K562 (cell line): ENCODE measurements around the gene CEACAM8. TPM values are rescaled to one million over a fixed set of nuclear protein-coding genes. Genes with fewer than 3 reads are reported as not detected.
"Not testable (repeated sequence)": the region's sequence is repeated elsewhere in the genome, so short reads cannot be mapped to it uniquely, and the experiment has no call there.

Experiments
- ATAC-seq: fragments of 200-7000 bp; cut with Tn5 transposase; 3 replicates; pipeline ENCODE4 v1.9.1; 2020; ENCODE audit warnings: moderate library complexity
- BruUV-seq: library from RNA; stranded (reverse); fragments of 400-500 nt; replicated peaks from 2 replicates; lab custom pipeline; 2021; lab: Mats Ljungman, UMichigan
- CTCF ChIA-PET: fragments of 300-600 bp; formaldehyde crosslinking; extraction: SDS; loops from one replicate; lab custom pipeline; 2021; ENCODE audit warnings: low intra/inter-chr PET ratio; lab: Yijun Ruan, JAX
- POLR2A ChIA-PET: fragments of 300-600, 350-650 bp; sonication (Branson Sonifier 250); formaldehyde crosslinking; extraction: SDS; loops from one replicate; lab custom pipeline; 2021; ENCODE audit warnings: antibody characterized with exemption, inconsistent platforms; lab: Yijun Ruan, JAX
- DNase-seq, 4 experiments: peaks; one replicate each; pipeline versions ENCODE4 v3.0.0 to v3.0.0-alpha.2; 2011 to 2018; ENCODE audit warnings: low spot score in 3 of 4, mixed read lengths in 3 of 4; ENCODE audit errors: extremely low read depth in 1 of 4
- FAIRE-seq: peaks from 2 replicates; lab custom pipeline; 2011; peaks lifted over from hg19 to GRCh38; lab: Jason Lieb, UNC
- H2AFZ ChIP-seq: 2 replicates; pipeline ENCODE4 v1.6.0; 2011; ENCODE audit warnings: low read depth, low read length, control low read depth, inconsistent platforms
- H3K27ac ChIP-seq: fragments of 200-600 bp; 3 replicates; pipeline ENCODE4 v1.8.0; 2011; ENCODE audit warnings: low read depth, mild to moderate bottlenecking, control low read depth, inconsistent platforms, low read length, moderate library complexity, mixed read lengths; ENCODE audit errors: extremely low read depth
- H3K27me3 ChIP-seq, 2 experiments: fragments of 300-600 bp in 1 of 2; 2 replicates in 1 of 2; 3 replicates in 1 of 2; pipeline versions ENCODE4 v1.6.0 to v1.8.0; 2011; ENCODE audit warnings: inconsistent platforms in 2 of 2, low read length in 2 of 2, mild to moderate bottlenecking in 1 of 2, mixed read lengths in 1 of 2, moderate library complexity in 1 of 2; ENCODE audit not compliant: control insufficient read depth in 2 of 2, insufficient read depth in 2 of 2
- H3K36me3 ChIP-seq: fragments of 300-600 bp; 3 replicates; pipeline ENCODE4 v1.8.0; 2011; ENCODE audit warnings: mild to moderate bottlenecking, low read length, inconsistent platforms; ENCODE audit not compliant: control insufficient read depth, insufficient read depth
- H3K4me1 ChIP-seq, 2 experiments: fragments of 200-600 bp in 1 of 2; replicated peaks in 1 of 2; 2 replicates in 1 of 2; 3 replicates in 1 of 2; pipeline versions ENCODE4 v1.5.1 to v1.8.0; 2011; ENCODE audit warnings: inconsistent platforms in 2 of 2, low read length in 2 of 2, mild to moderate bottlenecking in 1 of 2, mixed read lengths in 1 of 2, moderate library complexity in 1 of 2; ENCODE audit not compliant: control insufficient read depth in 2 of 2, insufficient read depth in 2 of 2
- H3K4me2 ChIP-seq: 2 replicates; pipeline ENCODE4 v1.6.1; 2011; ENCODE audit warnings: low read length, control low read depth, inconsistent platforms, mixed read lengths; ENCODE audit not compliant: insufficient read depth
- H3K4me3 ChIP-seq: fragments of 200-600 bp; sonication (generic), shearing (Covaris generic); 2 replicates; pipeline ENCODE4 v1.5.1; 2016; ENCODE audit warnings: control low read depth, inconsistent platforms
- H3K79me2 ChIP-seq: fragments of 200-600 bp; 3 replicates; pipeline ENCODE4 v1.8.0; 2011; ENCODE audit warnings: low read length, inconsistent platforms; ENCODE audit not compliant: control insufficient read depth, insufficient read depth
- H3K9ac ChIP-seq, 2 experiments: 2 replicates each; pipeline versions ENCODE4 v1.6.0 to v1.6.1; 2011; ENCODE audit warnings: low read depth in 2 of 2, low read length in 2 of 2, control low read depth in 1 of 2, inconsistent platforms in 1 of 2, mild to moderate bottlenecking in 1 of 2, mixed read lengths in 1 of 2; ENCODE audit not compliant: insufficient read depth in 1 of 2
- H3K9me1 ChIP-seq: one replicate; pipeline ENCODE4 v1.6.0; 2011; ENCODE audit warnings: inconsistent platforms, mild to moderate bottlenecking, low read length, moderate library complexity; ENCODE audit not compliant: control insufficient read depth, insufficient read depth
- H3K9me3 ChIP-seq: replicated peaks from 2 replicates; pipeline ENCODE4 v1.5.1; 2011; ENCODE audit warnings: low read depth, low read length, inconsistent platforms; ENCODE audit not compliant: control insufficient read depth, insufficient read depth
- H4K20me1 ChIP-seq: replicated peaks from 2 replicates; pipeline ENCODE4 v1.6.1; 2011; ENCODE audit warnings: low read length, inconsistent platforms, mixed read lengths; ENCODE audit not compliant: control insufficient read depth, insufficient read depth
- BHLHE40 ChIP-seq: IDR thresholded peaks from 2 replicates; pipeline ENCODE4 v1.6.1; 2011; ENCODE audit warnings: low read length, improper control_type of control experiment
- MAFG ChIP-seq: fragments of 450-650 bp; conservative IDR thresholded peaks from 2 replicates; pipeline ENCODE4 v1.6.1; 2016; ENCODE audit warnings: missing genetic modification characterization, missing compliant biosample characterization
- SOX6 ChIP-seq: fragments of 450-650 bp; IDR thresholded peaks from 2 replicates; pipeline ENCODE4 v1.6.1; 2014; ENCODE audit warnings: mild to moderate bottlenecking
- WGBS: fragments of 100-300 bp; shearing (Covaris generic); methylation state at CpG from one replicate; pipeline ENCODE4 v1.1.6; 2016; ENCODE audit warnings: low coverage, mixed read lengths; ENCODE audit not compliant: insufficient coverage; ENCODE audit errors: missing lambda C conversion rate; 5-methylcytosine and 5-hydroxymethylcytosine counted together
- in situ Hi-C: fragments of 300-500 bp; cut with MboI; formaldehyde crosslinking; loops from 4 replicates; pipeline ENCODE4 v1.15.0; 2018; ENCODE audit warnings: inconsistent platforms, mixed read lengths
- intact Hi-C: fragments of 100-400 bp; cut with micrococcal nuclease; formaldehyde crosslinking; loops from 2 replicates; pipeline ENCODE4 v1.14.2; 2022
- polyA plus RNA-seq, 8 experiments: library from polyadenylated mRNA; depleted of rRNA in 4 of 8; stranded (reverse) in 5 of 8; unstranded in 3 of 8; fragments of >200 nt; fragmentation: Nextera tagmentation in 2 of 8; fragmentation: Illumina TruSeq in 1 of 8; extraction: Ambion mirVana in 2 of 8; extraction: Trizol in 1 of 8; gene quantifications; 2 replicates each; pipeline versions ENCODE4 v1.2.1 to v1.2.3, GENCODE V29; 2011 to 2014; ENCODE audit warnings: inconsistent platforms in 1 of 8, missing spikeins in 1 of 8
- total RNA-seq, 7 experiments: library from RNA; depleted of rRNA in 6 of 7; stranded (reverse); fragments of >200 nt in 6 of 7; fragmentation: Illumina TruSeq in 2 of 7; extraction: Trizol in 2 of 7; gene quantifications; 2 replicates each; pipeline versions ENCODE4 v1.2.1 to v1.2.3, GENCODE V29; 2011 to 2021; ENCODE audit warnings: low replicate concordance in 1 of 7

The CEACAM8 gene
- total and polyA plus RNA-seq, 9 of the 15 experiments (the other 6 are each of a cell fraction or from before 2014, with no cell fraction given): not detected

DNA sequence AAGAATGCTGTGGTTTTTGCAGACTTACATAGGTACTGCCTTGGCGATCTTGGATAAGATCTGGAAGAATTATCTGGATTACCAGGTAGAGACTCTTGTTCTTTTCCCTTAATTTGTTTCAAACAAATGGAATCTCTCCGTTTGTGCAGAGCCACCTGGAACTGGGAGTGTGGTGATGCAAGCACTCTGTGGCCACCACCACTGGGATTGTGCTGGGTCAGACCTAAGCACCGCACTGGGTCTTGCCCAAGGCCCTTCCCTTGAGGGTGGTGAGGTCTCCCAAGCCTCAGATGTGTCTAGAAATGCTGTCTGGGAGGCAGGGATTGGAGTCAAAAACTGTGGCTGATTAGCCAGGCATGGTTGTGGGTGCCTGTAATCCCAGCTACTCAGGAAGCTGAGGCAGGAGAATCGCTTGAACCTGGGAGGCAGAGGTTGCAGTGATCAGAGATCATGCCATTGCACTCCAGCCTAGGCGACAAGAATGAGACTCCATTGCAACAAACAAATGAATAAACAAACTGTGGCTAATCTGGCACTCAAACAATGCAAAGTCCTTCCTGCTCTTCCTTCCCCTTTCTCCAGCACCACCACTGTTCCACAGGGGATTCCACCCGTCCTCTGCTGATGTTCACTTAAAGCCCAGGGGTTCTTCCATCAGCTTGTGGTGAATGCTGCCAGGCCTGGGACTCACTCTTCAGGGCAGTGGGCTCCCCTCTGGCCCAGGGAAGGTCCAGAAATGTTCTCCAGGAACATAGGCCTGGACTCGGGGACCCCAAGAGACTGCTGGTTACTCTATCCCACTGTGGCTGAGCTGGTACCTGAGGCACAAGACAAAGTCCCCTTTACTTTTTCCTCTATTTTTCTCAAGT lies 55.6 kb downstream of the CEACAM8 start (continued):
- TF ChIP-seq MAFG: no peak
- TF ChIP-seq BHLHE40: no peak
- TF ChIP-seq SOX6: no peak

DNA sequence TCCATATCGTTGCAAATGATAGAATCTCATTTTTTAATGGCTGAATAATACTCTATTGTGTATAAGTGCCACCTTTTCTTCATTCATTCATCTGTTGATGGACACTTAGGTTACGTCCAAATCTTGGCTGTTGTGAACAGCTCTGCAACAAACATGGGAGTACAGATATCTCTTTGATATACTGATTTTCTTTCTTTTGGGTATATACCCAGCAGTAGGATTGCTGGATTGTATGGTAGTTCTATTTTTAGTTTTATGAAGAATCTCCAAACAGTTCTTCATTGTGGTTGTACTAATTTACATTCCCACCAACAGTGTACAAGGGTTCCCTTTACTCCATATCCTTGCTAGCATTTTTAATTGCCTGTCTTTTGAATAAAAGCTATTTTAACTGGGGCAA lies 59.4 kb downstream of the CEACAM8 start:
- 0% methylated on average over 2 of the region's 2 CpGs for WGBS
- CTCF ChIA-PET, BruUV-seq, H3K27ac ChIP-seq, H3K9me1 ChIP-seq, FAIRE-seq, H3K4me2 ChIP-seq, H4K20me1 ChIP-seq, H3K9ac ChIP-seq, H3K36me3 ChIP-seq, ATAC-seq, H3K9me3 ChIP-seq, DNase-seq, intact Hi-C loops, H3K79me2 ChIP-seq, H2AFZ ChIP-seq, H3K4me3 ChIP-seq, H3K4me1 ChIP-seq: not testable (repeated sequence)
- H3K27me3 ChIP-seq: peaks cover 11 to 16% of the 10 kb centered on the region in 2 experiments; a peak in 4 of 5 replicates
- in situ Hi-C loops: loop anchor here (25.0 kb wide), 1 partner anchor 423 kb away; no protein-coding TSS in a partner anchor
- POLR2A ChIA-PET: interaction anchor here (0.6 kb wide), 1 partner anchor 65 kb away, joined by 3 read pairs; no protein-coding TSS in a partner anchor
